Mesothelial cell of epicardium (in vitro differentiated cells): Measurements from ENCODE around the gene NPPB. TPM values are rescaled to one million over a fixed set of nuclear protein-coding genes. Genes with fewer than 3 reads are reported as not detected.

Experiments
- DNase-seq, 2 experiments: peaks; one replicate each; pipeline ENCODE4 v3.0.0; 2021; ENCODE audit warnings: low spot score in 2 of 2; ENCODE audit not compliant: unreplicated experiment in 2 of 2
- H3K27ac Mint-ChIP-seq: 2 replicates; pipeline ENCODE4 v1.8.0; 2021; ENCODE audit warnings: mixed read lengths
- H3K27me3 Mint-ChIP-seq: 2 replicates; pipeline ENCODE4 v1.8.0; 2021; ENCODE audit warnings: low read depth, mixed read lengths
- H3K36me3 Mint-ChIP-seq: 2 replicates; pipeline ENCODE4 v1.8.0; 2021; ENCODE audit warnings: mixed read lengths
- H3K4me1 Mint-ChIP-seq: 2 replicates; pipeline ENCODE4 v1.8.0; 2021; ENCODE audit warnings: mixed read lengths
- H3K4me3 Mint-ChIP-seq: 2 replicates; pipeline ENCODE4 v1.8.0; 2021; ENCODE audit warnings: mild to moderate bottlenecking, moderate library complexity, mixed read lengths
- H3K9me3 Mint-ChIP-seq: 2 replicates; pipeline ENCODE4 v1.8.0; 2021; ENCODE audit warnings: mixed read lengths
- CTCF ChIP-seq: fragments of 200-600 bp; sonication (generic); IDR thresholded peaks from one replicate; pipeline ENCODE4 v1.5.0; 2021; ENCODE audit warnings: antibody characterized with exemption; ENCODE audit not compliant: unreplicated experiment
- total RNA-seq: library from RNA; stranded (reverse); gene quantifications from 3 replicates; pipeline ENCODE4 v1.2.1, GENCODE V29; 2021

The NPPB gene
- total RNA-seq, 1 donor from 2014 or later = 1.3 TPM

- Mint-ChIP-seq H3K4me3 (no peak overlapping the region), H3K4me1 (no peaks in the 10 kb centered on the region), H3K27ac (no peak overlapping the region), H3K27me3 (peaks cover 15% of the 10 kb centered on the region), H3K9me3 (no peaks in the 10 kb centered on the region), H3K36me3 (no peaks in the 10 kb centered on the region)
- no peak for DNase-seq
- no peak for TF ChIP-seq CTCF
Observed at GRCh38 chr1:11869104-11869503, 10.4 kb upstream of the NPPB start.

- no peak for DNase-seq
- Mint-ChIP-seq H3K4me3 (no peak overlapping the region), H3K27me3 (peaks cover 12% of the 10 kb centered on the region), H3K9me3 (no peaks in the 10 kb centered on the region), H3K36me3 (no peaks in the 10 kb centered on the region), H3K4me1 (no peaks in the 10 kb centered on the region), H3K27ac (no peak overlapping the region)
- no peak for TF ChIP-seq CTCF
Observed at GRCh38 chr1:11868331-11868980, 9.7 kb upstream of the NPPB start.

GRCh38 chr1:11862890-11863289 lies 4.1 kb upstream of the NPPB start:
- H3K4me3 Mint-ChIP-seq = no peak overlapping the region
- H3K4me1 Mint-ChIP-seq = peaks cover 4% of the 10 kb centered on the region
- DNase-seq = no peak
- no peaks in the 10 kb centered on the region for H3K9me3 Mint-ChIP-seq
- H3K27ac Mint-ChIP-seq = no peak overlapping the region
- no peak for TF ChIP-seq CTCF
- H3K36me3 Mint-ChIP-seq = no peaks in the 10 kb centered on the region
- H3K27me3 Mint-ChIP-seq = peaks cover 45% of the 10 kb centered on the region

- Mint-ChIP-seq H3K27ac (no peak overlapping the region), H3K36me3 (no peaks in the 10 kb centered on the region), H3K4me1 (peaks cover 4% of the 10 kb centered on the region), H3K27me3 (peaks cover 62% of the 10 kb centered on the region), H3K4me3 (no peak overlapping the region), H3K9me3 (no peaks in the 10 kb centered on the region)
- no peak for DNase-seq
- TF ChIP-seq CTCF = no peak
Observed at GRCh38 chr1:11860587-11860986, 1.8 kb upstream of the NPPB start.

GRCh38 chr1:11860083-11860482 lies 1.3 kb upstream of the NPPB start:
- H3K4me3 Mint-ChIP-seq = no peak overlapping the region
- no peak for TF ChIP-seq CTCF

More at GRCh38 chr1:11860083-11860482, 1.3 kb upstream of the NPPB start:
- H3K9me3 Mint-ChIP-seq = no peaks in the 10 kb centered on the region
- peaks cover 62% of the 10 kb centered on the region for H3K27me3 Mint-ChIP-seq
- H3K27ac Mint-ChIP-seq = no peak overlapping the region
- H3K4me1 Mint-ChIP-seq = peaks cover 4% of the 10 kb centered on the region
- no peaks in the 10 kb centered on the region for H3K36me3 Mint-ChIP-seq
- DNase-seq = no peak
